Gastroesophageal sphincter (tissue), 3 donors: ENCODE results near the gene EPB41L3.

Experiments used
- CTCF ChIP-seq, 4 experiments: fragments of 200-600 bp in 2 of 4; fragments of 450-650 bp in 2 of 4; sonication (generic) in 1 of 4; IDR thresholded peaks; one replicate each; pipeline ENCODE4 v1.5.1; 2017 to 2019; ENCODE audit warnings: antibody characterized with exemption in 4 of 4, mild to moderate bottlenecking in 2 of 4, moderate library complexity in 2 of 4
- EP300 ChIP-seq: sonication (generic); formaldehyde crosslinking; IDR thresholded peaks from one replicate; pipeline ENCODE4 v1.6.1; 2017; ENCODE audit warnings: antibody characterized with exemption, mild to moderate bottlenecking
- POLR2A ChIP-seq, 2 donors: fragments of 450-650 bp; IDR thresholded peaks; one replicate each; pipeline ENCODE4 v1.6.1; 2017; ENCODE audit warnings: antibody characterized with exemption in 2 of 2, mild to moderate bottlenecking in 2 of 2, moderate library complexity in 1 of 2
- POLR2AphosphoS5 ChIP-seq: sonication (generic); formaldehyde crosslinking; IDR thresholded peaks from one replicate; pipeline ENCODE4 v1.6.1; 2017; ENCODE audit warnings: antibody characterized with exemption

GRCh38 chr18:5431836-5432575, 111.8 kb downstream of the EPB41L3 start:
- no peak for TF ChIP-seq POLR2AphosphoS5
- TF ChIP-seq CTCF (IDR thresholded peaks at IDR 0.05): no peak
- no peak for TF ChIP-seq POLR2A (IDR thresholded peaks at IDR 0.05)
- no peak for TF ChIP-seq EP300
